NB4 (cell line): Measurements from ENCODE around the gene NUTF2.

Experiments used
- DNase-seq: peaks from one replicate; pipeline ENCODE4 v3.0.0; 2010; ENCODE audit warnings: low read depth
- H3K4me3 ChIP-seq: one replicate; pipeline ENCODE4 v1.5.1; 2011; ENCODE audit warnings: mild to moderate bottlenecking, low read depth, low read length, moderate library complexity
- CTCF ChIP-seq: IDR thresholded peaks from one replicate; pipeline ENCODE4 v1.5.1; 2012; ENCODE audit warnings: low read depth, low read length
- MAX ChIP-seq: IDR thresholded peaks from 2 replicates; pipeline ENCODE4 v1.6.1; 2011; ENCODE audit warnings: low read depth, low read length
- MYC ChIP-seq: IDR thresholded peaks from 2 replicates; pipeline ENCODE4 v1.6.1; 2011; ENCODE audit warnings: low read depth, low read length
- POLR2A ChIP-seq: IDR thresholded peaks from 2 replicates; pipeline ENCODE4 v1.6.1; 2011; ENCODE audit warnings: mild to moderate bottlenecking; ENCODE audit not compliant: insufficient read length; ENCODE audit errors: extremely low read depth

Gene NUTF2

GRCh38 chr16:67814567-67814966 is 32.2 kb upstream of the NUTF2 start:
- no peak for TF ChIP-seq MAX
- TF ChIP-seq MYC: no peak
- no peak for TF ChIP-seq POLR2A
- no peak for TF ChIP-seq CTCF
- DNase-seq: no peak
- H3K4me3 ChIP-seq: no peak overlapping the region

DNA sequence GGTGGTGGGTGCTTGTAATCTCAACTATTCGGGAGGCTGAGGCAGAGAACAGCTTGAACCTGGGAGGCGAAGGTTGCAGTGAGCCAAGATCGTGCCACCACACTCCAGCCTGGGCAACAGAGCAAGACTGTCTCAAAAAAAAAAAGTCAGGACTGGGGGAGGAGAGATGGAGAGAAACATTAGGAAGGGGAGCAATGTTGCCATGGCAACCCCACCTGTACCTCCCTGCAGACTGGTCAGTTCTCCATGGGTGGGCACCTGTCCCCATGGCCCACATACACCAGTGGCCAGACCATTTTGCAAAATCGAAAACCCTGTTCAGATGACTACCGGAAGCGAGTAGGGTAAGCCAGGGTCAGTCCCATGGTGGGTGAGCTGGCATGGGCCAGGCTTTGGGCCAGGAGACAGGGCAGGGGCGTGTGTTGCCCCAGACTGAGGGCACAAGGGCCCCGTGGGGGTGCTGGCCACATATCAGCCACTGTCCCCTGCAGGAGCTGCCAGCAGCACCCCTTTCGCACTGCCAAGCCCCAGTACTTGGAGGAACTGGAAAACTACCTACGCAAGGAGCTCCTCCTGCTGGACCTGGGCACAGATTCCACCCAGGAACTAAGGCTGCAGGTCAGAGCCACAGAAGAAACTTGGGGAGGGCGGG is 26.0 kb upstream of the NUTF2 start:
- no peak for DNase-seq
- no peak for TF ChIP-seq CTCF
- no peak for TF ChIP-seq MYC
- no peak for TF ChIP-seq POLR2A
- no peak for TF ChIP-seq MAX
- no peak overlapping the region for H3K4me3 ChIP-seq

DNA sequence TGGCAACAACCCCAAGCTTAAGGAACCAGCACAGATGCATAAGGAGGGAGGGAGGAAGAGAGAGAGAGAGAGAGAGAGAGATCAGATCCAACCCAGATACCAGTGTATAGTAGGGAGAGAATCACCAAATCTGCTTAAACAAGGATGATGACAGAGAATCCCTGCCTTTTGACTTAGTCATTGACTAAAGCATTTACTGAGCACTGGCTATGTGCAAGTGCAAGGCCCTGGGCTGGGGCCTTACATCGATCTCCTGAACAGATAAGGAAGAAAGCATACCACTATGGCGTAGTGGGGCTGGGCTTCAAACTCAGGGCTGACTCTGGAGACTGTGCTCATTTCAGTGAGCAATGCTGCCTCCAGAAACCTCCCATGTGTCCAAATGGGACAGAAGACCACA is 24.2 kb upstream of the NUTF2 start:
- TF ChIP-seq CTCF (no peak), POLR2A (no peak), MAX (no peak), MYC (no peak)
- H3K4me3 ChIP-seq: no peak overlapping the region
- DNase-seq: no peak

DNA sequence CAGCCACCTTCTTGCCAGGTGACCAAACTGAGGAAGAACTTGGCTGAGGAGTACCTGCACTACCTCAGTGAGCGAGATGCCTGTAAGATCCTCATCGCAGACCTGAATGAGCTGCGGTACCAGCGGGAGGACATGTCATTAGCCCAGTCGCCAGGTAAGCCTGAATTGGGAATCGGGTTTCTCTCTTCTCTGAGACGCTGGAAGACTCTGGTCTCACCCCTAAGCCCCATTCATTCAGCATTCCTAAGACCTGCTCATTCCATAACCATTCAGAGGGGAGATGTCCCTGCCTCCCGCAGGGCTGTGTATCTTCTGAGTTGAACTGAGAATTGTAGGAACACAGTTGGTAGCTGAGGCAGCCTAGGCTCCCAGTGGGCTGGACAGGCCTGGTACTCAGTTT is 21.6 kb upstream of the NUTF2 start:
- no peak for DNase-seq
- TF ChIP-seq MYC: no peak
- no peak for TF ChIP-seq MAX
- TF ChIP-seq POLR2A: no peak
- TF ChIP-seq CTCF: no peak
- no peak overlapping the region for H3K4me3 ChIP-seq

GRCh38 chr16:67825906-67826305 is 20.8 kb upstream of the NUTF2 start:
- H3K4me3 ChIP-seq: no peak overlapping the region
- DNase-seq: no peak
- TF ChIP-seq POLR2A (no peak), MYC (no peak), CTCF (no peak), MAX (no peak)

DNA sequence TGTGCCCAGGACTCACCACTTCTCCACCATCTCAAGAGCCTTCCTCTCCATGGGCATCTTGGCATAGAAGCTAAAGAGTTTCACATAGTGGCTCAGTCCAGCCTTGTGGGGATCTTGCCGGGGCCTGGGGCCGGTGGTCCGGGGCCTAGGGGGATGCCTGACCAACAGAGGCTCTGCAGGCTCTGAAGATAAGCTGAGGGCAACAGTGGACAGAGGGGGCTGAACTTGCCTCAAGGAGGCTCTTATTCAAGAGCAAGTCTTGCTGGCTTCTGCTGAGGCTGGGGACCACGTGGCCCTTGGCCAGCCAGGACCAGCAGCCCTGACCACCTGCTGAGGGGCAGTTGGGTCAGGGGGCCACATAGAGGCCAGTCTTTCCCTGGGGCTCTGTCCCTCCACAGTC is 18.1 kb upstream of the NUTF2 start:
- H3K4me3 ChIP-seq: no peak overlapping the region
- TF ChIP-seq MAX (no peak), MYC (no peak)
- no peak for DNase-seq
